RKO (cell line): ENCODE results near the gene PJVK.
"Not testable (repeated sequence)": the region's sequence is repeated elsewhere in the genome, so short reads cannot be mapped to it uniquely, and the experiment has no call there.

Experiments used
- DNase-seq: peaks from one replicate; pipeline ENCODE4 v3.0.0-alpha.2; 2016; ENCODE audit warnings: low spot score

The PJVK gene

DNA sequence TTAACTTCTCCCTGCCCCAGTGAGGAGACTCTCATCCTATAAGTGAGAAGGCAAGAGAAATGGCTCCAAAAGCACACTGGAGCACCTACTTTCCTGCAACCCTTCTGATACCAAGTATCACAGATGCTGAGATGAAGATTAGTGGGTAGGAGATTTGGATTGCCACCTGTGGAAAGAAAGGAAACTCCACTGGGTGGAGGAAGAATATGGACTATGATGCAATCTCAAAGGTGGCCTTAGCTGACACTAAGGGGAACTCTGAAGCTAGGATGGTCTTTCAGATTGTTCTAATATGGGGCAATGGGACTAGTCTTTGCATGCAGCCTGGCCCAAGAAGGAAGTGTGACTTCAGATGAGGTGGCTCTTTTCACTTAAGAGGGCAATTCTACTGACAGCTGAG lies 21.8 kb upstream of the PJVK start:
- DNase-seq: no peak

DNA sequence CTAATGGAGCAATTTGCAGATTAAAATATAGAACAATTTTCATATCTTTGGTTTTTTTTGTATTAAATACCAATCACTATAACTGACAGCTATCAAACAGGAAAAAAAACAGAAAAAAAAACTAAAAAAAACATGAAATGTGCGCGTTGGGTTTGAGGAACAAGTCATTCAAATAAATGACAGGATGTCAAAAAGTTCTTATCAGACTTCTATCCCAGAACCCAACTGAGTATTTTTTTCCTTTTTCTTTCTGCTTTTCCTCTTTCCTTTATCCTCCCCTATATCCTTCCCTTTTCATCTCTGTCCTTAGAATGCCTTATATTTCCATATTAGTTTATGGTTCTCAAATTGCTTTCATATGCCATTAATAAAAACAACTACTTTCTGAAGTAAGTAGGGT lies 14.5 kb upstream of the PJVK start:
- no peak for DNase-seq

DNA sequence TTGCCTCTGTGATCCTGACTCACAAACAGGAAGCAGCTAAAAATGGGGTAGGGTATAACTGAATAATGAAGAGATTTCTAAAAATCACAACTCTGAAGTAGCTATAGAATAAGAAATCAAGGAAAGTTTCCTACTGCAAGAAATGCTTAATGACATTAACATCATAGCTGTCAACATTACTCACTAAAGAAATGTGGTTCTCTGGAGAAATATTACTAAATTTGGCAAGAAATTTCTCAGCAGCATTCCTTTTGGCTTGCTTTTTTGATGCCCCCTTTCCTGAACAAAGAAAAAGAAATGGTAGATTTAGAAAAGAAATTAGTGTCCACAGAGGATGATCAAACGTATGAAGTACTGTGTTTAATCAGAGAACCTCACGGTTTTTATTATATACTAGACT lies 9.8 kb upstream of the PJVK start:
- no peak for DNase-seq

DNA sequence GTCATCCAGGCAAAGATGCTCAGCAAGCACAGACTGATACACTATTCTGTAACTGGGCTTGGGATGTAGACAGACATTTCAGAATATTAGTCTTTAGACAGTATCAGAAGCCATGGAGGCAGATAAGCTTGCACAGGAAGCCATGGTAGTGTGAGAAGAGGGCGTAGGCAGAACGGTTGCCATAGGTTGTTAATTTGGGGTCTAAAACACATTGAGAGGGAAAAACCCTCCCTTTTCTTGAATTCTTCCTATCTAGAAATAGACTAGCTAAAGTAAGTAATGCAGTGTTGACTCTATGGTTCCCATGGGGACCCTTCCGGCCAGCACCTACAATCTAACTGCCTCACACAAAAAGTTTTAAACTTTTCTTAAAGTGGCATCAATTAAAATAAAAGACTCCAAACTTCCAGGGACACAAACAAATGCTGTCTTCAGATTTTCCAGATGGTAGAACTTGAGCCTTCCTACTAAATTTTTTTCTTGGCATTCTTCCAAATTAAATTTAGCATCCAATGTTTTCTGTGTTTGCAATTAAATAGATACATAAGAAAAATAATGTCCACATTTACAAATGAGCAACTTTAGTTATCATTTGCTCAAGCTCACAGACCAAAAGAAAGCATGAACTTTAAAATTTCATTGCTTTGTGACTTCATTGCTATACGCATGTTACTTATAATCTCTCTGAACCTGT lies 2.1 kb upstream of the PJVK start:
- no peak for DNase-seq

DNA sequence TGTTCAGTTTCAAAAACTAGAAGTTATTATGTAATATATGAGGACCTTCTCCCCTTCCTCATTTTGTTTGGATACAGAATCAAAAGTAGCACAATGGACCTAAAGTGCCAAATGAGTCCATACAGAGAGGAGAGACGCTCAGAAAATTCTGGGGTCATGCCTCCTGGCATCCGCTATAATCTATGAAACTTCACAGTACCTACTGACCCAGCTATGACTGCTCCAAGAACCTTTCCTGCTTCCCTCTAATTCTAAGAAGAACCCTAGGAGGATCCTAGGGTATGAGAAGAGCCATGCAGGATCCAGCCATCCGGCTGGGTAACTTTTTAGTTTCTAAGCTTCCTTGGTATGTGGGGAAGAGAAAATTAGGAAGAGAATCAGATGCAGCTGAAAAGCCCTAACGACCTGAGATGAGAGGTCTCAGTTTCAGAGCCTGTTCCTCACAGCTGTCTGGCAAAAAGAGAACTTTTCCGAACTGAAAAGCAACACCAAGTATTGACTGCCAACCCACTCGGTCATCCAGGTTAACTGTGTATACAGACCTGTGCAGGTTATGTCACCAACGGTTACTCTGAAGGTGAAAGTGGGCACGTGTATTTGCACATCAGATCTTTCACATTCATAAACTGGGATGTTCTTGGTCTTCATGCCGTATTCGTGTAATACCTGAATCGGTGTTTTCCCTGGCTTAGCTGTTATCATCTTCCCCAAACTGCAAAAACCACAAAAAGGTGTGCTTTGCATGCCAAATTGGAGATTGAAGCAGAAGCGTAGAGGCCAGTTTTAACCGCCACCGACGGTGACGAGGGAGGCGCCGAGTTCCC lies 1.3 kb upstream of the PJVK start:
- DNase-seq: peak; percentile 29

DNA sequence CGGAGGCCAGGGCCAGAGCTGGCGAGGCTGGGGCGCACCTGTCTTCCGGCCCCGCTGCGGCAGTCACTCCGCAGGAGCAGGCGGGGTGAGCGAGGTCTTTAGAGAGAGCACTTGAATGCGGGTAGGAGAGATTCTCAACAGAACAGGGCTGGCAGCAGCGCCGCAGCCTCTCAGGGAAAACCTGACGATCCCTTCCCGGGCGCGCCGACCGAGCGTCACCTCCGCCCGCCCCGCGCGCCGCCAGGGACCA lies 729 bp upstream of the PJVK start:
- no peak for DNase-seq

DNA sequence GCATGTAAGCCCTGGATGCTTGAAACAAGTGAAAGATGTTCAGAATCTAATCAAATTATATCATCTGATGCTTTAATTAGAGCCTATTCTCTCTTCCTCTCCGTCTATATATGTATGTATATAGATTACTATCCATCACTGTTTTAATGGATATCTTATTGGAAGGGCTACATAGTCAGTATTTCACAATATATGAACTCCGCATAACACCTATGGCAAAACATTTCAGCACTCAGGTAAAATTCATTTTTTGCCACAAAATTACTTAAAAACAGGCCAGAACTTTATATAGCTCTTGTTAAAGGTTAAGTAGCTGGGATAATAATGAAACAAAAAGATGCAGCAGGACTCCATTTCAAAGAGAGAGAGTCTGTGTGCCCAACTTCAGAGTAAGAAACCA lies 1.2 kb downstream of the PJVK start:
- DNase-seq: no peak

DNA sequence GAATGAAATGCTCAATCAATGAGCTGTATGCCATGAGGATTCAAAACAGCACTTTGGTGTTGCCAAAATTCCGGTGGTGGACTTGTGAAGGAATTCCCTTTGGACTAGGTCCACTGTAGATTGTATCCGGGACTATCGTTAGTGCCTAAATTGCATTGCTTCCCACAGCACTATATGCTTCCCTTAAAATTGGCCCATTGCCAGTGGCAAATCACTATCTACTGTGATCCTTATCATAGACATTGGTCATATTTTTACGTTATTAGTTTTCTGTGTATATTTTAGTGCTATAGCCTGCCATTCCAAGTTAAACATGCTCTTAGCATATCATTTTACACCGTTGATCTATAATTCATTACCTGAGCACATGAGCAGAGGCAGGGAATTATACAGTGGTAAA lies 1.7 kb downstream of the PJVK start:
- DNase-seq: no peak

DNA sequence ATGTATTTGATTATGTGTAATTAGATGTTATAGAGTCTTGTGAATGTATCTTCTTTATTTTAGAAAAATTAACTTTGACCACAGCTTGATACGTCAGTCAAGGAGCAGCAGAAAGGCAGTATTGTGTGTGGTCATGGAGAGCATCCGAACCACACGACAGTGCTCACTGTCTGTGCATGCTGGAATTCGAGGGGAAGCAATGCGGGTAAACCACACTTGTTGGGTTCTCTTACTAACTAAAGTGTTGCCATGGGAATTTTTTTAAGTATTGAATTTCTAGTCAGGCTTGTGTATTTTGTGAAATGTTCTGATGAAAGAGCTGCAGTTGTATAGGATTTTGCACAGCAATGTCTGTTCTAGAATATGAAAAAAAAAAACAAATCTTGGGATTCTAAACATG lies 4.8 kb downstream of the PJVK start:
- no peak for DNase-seq

DNA sequence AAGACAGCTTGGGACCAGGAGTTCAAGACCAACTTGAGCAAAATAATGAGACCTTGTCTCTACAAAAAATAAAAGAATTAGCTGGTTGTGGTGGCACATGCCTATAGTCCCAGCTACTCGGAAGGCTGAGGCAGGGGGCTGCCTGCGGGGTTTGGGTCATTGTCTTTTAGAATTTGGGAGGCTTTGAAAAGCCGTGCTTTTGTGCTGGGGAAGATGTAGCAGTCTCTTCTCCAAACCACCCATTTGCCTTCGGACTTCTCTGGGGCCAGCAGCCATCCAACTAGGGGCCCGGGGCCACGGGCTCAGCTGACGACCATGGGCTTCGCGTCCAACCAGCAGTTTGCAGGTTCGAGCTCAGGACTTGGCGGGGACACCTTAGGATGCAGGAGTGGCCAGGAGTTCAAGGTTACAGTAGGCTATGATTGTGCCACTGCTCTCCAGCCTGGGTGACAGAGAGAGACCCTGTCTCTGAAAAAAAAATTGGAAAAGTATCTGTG lies 6.3 kb downstream of the PJVK start:
- DNase-seq: no peak

DNA sequence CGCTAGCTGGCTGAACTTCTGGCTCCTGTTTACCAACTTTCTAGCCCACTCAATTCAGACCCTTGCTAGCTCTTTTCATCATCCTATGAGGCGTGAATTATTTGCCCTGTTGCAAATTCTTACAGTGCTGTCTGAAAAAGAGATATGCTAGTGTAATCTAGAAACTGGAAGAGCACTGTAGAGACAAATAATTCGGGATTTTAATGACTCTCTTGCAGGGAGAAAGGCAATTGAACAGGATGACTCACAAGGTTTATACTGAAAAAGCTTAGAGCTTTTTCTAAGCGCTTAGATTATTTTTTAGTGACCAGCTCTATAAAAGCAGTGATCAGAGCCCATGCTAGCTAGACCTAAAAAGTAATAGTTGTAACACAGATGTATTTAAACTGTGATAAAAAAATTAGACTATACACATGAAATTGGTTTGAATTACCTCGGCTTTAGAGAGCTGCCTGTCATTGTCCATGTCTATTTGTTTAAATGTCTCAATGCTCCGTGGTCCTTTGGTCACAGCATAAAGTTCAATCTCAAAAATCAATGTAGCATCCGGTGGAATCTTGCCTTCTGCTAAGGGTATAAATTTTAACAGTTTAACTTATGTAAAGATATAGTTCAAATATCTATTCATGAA lies 18.2 kb downstream of the PJVK start:
- DNase-seq: no peak

DNA sequence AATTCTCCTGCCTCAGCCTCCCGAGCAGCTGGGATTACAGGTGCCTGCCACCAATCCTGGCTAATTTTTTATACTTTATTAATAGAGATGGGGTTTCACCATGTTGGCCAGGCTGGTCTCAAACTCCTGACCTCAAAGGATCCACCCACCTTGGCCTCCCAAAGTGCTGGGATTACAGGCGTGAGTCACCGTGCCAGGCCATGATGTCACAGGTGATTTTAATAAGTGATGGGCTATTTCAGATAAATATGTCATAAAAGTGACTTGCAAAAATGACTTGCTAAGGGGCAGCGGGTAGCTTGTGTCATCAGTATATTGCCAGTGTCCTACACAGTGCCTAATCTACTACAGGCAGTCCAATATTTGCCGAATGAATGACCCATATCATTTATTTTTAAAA lies 20.1 kb downstream of the PJVK start:
- DNase-seq: not testable (repeated sequence)

DNA sequence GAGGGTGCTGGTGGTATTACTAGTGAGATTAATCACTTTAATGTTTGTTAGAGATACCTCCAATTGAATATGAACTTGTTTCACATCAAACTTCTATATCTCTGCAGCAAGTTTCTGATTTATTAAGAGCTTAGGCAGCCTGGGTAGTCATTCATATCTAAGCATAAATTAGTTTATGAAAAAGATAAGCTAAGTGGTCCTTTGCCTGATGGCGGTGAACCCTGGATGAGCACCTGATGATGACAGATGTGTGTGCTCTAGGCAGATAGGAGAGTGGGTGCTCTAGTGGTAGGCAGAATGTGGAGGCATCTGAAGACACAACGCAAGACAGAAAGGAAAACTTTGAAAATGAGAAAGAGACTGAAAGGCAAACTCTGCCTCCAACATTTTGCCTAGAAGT lies 22.2 kb downstream of the PJVK start:
- no peak for DNase-seq

DNA sequence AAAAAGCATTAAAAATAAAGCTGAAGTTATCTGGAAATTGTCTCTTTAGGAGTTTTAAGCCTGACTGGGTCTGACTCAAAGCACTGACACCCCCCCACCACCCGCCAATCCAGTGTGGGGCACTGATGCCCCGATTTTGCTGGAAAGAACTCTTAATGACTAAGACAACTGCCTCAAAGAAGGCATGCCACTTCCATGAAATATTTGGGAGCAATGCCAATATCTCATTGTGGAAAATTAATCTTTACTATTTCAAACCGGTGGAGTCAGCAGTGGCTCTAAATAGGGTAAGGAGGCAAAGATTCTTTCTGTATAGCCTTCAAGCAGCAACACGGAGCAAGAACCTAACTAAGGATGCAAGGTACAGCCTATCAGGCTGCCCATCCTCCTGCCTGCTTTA lies 22.8 kb downstream of the PJVK start:
- DNase-seq: no peak

DNA sequence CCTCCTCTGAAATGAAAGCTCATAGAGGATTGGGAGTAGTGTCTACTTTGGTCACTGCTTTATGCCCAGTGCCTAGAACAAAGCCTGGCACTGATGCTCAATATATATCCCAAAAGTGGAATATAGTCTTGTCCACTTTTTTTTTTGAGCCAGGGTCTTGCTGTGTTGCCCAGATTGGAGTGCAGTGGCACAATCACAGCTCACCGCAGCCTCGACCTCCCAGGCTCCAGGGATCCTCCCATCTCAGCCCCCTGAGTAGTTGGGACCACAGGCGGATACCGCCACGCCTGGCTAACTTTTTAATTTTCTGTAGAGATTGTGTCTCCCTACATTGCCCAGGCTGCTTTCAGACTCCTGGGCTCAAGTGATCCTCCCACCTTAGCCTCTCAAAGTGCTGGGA lies 23.4 kb downstream of the PJVK start:
- DNase-seq: no peak

DNA sequence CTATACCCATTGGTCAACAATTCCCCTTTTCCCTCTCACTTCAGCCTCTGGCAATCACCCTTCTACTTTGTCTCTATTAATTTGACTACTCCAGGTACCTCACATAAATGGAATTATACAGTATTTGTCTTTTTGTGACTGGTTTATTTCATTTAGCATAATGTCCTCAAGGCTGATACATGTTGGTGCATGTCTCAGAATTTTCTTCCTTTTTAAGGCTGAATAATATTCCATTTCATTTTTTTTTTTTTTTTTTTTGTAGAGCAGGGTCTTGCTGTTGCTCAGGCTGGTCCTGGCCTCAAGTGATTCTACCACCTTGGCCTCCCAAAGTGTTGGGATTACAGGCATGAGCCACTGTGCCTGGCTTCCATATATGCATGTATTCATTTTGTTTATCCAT lies 25.3 kb downstream of the PJVK start:
- DNase-seq: no peak

DNA sequence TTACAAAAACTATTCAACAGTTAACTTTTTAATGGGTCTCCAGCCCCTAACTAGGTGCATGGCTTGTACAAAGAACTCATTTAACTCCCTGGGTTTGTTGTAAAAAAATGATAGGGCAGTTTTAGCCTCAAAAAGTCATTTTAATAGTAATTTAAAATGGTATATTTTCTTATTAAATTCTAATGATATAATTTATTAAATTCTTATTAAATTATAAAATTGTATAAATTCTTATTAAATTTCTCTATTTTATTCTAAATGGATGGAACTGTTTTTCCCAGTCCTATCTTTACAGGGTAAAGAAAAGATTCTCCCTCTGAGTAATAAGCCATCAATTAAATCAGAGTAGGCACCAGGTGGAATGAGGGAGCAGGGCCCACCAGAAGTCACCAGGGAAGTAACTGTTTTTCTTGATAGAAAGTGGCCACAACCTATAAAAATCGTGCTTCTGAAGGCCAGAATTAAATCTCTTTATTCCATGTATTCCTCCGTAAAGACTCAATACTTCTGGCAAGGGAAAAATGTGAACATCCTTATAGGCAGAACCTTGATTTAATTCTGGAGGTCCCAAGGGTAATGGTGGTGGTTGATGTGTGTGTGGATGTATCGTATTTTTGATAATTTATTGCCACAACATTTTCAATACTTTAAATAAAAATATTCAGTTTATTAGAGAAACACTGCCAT lies 26.4 kb downstream of the PJVK start:
- DNase-seq: peak; percentile 38

DNA sequence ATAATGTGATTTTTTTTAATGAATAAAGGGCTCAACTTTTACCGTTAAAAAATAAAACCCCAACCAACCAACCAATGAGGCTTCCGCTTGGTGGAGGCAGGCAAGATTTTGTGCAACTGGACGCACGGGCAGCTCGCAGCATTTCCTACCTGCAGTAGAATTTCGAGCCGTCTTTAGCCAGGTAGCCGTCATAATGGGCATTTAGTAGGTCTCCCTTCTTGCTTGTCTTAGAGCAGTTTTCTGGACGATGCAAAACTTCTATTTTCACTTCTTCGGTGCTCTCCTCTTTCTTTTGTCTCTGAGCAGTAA lies 26.9 kb downstream of the PJVK start:
- peak; percentile 31 for DNase-seq

DNA sequence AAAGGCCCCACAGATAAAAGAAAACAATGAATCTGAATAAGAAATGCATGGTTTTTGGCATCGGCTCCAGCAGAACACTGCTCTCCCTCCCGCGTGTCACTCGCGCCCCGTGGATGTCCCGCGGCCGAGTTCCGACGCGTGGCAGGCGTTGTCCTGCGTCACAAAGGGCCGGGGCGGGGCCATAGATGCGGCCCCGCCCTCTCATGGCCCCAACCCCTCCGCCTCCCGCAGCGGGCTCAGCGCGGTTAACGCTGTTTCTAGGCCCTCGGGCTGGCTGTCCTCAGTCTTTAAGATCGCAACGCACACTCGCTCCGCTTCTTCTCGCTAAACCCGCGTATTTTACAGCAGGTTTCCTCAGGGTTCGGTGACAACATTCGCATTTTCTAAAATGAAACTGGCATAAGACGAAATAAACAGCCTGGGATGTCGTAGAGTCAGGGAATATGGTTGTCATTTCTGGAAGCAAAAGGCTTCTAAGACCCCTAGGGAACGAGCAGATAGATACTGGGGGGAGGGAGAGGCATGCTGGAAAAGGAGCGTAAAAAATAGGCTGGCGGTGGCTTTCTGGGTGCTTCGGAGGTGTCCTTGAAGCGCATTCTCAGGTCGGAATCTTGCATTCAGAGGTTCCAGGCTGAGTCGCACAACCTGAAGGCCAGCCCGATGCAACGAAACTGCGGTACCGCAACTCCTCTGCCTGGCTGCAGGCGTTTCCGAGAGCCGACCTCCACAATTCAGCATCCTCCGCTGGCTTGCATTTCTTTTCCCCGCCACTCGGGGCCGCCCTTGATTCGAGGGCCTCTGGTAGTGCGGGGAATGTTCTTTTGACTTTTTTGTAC lies 27.5 kb downstream of the PJVK start, which contains the start of gene FKBP7:
TSS of gene FKBP7 (minus strand) at position 162 of the 836 bp plus-strand sequence. CDS start at position 61, 101 bp downstream.
- peak; percentile 90 for DNase-seq

DNA sequence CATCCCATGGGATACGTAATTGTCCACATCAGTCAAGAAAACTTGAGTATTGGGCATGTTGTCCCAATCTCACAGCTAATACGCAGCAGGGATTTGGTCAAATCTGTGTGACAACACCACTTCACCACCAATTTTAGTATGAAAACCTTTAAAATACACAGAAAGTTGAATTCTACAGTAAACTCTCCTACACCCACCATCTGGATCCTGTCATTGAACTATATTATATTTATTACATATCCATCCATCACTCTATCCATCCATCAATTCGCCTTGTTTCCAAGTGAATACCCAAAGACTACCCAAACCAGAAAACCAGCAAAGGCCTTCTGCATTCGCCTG lies 28.1 kb downstream of the PJVK start:
- DNase-seq: no peak

DNA sequence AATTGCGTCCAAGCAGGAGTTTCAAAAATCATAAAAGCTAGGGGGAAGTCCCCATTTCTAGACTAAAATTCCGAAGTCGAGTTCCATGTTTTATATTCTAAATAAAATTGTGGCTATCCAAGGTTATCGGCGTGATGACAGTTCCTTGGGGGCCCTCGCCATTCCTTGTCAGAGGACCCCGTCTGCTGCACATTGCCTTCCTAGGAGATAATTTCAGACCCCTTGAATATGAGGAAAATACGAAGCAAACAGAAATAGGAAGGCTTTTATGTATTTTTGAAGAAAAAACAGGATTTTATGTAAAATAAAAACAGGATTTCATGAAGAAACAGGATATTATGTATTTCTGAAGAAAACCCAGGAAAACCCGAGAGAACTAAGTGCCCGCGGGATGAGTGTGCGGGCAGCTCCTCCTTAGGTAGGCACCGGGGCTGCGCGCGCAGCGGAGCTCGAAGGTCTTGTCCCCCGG lies 28.6 kb downstream of the PJVK start:
- no peak for DNase-seq
